HG02885 (cell line): ENCODE data around the gene C10orf53.
"Not testable (repeated sequence)": the region's sequence is repeated elsewhere in the genome, so short reads cannot be mapped to it uniquely, and the experiment has no call there.

ENCODE experiments used
- ATAC-seq: cut with Tn5 transposase; IDR thresholded peaks from one replicate; pipeline ENCODE4 v1.9.1; 2021; ENCODE audit warnings: mild to moderate bottlenecking; ENCODE audit not compliant: unreplicated experiment, poor library complexity

C10orf53 gene

DNA sequence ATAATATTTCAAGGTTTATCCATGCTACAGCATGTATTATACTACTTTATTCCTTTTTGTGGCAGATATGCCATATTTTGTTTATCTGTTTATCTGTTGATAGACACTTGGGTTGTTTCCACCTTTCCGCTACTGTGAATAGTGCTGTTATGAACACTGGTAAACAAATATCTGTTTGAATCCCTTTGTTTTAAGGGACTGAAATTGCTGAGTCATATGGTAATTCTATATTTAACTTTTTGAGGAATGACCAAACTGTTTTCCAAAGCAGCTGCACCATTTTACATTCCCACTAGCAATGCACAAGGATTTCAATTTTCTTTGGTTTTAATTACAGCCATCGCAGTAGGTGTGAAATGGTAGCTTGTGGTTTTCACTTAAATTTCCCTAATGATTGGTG, 3.4 kb downstream of the C10orf53 start:
- ATAC-seq: no peak

DNA sequence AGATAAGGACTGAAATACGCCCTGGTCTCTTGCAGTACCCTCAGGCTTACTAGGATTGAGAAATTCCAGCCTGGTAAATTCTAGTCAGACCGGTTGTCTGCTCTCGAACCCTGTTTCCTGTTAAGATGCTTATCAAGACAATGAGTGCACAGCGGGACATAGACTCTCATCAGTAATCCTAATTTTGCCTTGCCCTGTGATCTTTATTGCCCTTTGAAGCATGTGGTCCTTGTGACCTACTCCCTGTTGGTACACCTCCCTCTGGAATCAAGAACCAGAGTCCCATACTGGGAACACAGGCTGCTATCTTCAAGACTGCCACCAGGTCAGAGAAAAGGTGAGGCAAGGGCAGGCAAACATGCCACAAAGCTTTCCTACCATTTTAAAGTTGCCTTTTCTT, 7.2 kb downstream of the C10orf53 start:
- ATAC-seq: no peak

DNA sequence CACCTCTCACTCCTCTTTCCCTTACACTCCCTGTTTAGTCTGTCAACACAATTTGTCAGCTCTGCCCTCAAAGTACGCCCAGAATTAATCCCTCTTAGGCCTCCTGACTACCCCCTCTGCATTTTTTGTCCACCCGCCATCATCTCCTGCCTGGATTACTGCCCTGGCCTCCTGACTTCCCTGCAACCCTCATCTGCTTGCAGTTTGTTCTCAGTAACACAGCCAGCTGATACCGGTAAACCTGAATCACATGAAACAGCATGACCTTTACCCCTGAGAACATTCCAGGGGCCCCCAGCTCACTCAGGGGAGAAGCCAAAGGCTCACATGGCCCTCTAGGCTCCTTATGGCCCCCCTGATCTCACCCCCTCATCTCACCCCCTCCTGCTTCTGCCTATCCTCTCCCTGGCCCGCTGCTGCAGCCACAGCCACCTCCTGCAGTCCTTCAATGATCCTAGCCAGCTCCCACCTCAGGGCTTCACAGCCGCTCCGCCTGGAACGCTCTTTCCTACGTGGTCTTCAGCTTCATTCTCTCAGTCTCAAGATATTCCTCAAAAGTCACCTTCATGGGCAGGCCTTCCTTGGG, 8.9 kb downstream of the C10orf53 start:
- no peak for ATAC-seq

DNA sequence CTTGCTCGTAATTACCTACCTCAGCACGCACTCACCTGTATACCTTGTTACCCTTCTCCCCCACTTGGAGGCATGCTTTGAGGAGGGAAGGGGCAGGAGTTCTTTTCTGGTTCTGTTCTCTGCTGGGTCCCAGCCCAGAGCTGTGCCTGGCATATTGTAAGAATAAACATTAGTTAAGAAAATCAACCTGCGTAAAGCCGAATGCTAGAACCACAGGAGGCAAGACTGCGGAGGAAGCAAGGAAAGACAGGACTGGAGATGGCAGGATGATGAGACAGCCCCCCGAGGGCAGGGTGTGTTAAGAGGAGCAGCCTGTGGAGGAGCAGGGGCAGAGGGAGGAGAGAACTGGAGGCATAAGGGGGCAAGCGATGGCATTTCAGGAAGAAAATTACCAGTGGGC, 9.5 kb downstream of the C10orf53 start:
- ATAC-seq: no peak

DNA sequence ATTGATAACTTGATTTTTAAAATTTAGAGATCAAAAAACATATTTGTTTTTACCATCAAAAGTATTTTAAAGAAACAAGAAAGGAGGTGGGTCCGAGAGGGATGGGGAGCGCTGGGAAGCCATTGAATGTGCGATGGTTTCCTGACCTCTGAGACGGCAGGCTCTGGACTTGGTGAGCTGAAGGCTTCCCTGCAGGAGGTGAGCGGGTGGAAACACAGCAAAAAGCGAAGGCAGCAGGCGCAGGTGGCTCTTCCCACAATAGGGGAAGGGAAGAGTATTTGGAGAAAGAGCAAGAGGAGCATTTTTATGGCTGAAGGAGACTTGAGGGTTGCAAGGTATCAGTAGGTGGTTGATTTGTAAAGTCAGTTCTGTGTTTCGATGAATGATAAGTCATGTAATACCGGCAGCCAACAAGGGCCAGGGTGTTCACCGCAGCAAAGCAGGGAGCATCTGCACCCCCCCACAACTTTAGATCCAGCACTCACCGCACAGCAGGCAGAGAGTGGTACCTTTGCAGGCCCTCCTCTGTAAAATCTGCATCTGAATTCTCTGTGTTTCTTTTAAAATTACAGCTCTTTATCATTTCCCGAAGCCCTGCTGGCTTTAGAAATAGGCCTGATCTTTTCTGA, 10.5 kb downstream of the C10orf53 start:
- ATAC-seq: no peak

DNA sequence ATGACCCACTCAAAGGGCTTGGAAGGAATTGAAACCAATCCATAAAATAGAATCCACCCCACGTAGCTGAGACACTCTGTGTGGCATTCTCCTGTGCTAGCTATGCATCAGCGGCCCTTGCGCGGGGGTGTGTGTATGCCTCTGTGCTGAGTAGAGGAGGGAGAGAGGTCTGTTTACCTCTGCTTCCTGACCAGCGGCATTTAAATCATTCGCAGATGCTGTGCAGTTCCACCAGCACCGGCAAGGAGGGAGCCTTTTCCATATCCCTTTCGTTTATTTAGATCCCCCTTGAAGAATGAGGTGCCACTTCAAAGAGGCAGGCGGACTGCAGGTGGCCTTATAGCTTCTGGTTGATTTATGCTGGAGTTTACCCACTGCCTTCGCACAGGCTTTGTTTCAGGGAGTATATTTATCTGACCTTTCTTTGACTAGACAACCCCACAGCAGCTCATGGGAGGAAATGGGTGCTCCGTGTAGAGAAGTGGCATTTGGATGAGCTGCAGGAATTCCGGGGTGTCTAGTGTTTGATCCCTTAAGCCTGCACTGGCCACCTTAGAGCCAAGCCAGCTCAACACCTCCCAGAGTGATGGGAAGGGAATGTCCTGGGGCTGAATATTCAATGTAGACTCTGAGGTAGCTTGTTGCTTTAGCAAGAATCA, 11.4 kb downstream of the C10orf53 start:
- no peak for ATAC-seq

DNA sequence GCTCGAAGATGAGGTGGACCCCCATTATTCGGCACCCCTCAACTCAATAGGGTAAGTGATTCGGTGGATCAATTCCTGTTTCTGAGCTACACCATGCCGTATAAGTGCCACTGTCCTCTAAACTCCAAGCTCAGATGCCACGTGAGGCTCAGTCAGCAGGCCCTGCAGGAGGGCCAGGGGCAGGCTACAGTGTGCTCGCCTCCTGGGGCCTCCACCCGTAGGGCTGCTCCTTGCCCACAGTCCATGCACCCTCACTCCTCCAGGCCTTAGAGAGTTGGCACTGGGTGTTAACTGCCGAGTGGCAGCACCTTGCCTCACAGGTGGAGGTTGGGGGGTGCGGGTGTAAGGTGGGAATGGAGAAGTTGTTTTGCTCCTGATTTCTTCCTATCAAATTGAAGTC, 12.1 kb downstream of the C10orf53 start:
- no peak for ATAC-seq

DNA sequence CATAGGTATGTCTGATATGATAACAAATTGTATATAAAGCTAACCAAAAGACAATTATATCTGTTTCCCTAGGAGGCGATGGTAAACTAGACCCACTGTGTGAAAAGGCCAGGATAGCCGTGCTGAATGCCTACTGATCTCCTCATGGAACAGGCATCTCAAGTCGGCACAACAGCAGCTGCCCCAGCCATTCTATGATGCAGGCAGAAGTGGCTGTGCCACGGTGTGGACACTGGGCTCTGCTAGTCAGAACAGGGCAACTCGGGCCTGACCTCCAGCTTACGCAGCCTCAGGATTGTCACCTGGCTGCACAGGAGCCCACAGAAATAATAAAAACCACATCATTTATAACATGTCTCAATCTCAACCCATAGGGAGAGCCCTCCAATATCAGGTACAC, 15.0 kb downstream of the C10orf53 start:
- no peak for ATAC-seq

DNA sequence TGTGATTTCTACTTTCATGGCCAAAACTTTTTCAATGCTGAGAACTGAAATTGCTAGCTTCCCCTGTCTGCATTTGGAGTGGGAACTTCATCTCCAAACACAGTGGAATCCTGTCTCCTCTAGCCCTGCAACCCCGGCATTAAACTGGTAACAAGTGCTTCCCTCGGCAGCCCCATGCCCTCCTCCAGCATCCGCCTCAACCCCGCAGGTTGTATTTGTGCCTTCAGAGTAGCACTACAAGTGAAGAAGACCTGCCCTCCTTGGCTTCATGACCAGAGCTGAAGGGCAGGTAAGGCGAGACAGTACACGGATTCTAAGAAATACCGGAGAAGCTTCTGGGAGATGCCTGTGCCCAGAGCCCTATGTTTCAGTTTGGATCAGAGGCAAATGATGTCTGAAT, 16.9 kb downstream of the C10orf53 start:
- ATAC-seq: no peak

DNA sequence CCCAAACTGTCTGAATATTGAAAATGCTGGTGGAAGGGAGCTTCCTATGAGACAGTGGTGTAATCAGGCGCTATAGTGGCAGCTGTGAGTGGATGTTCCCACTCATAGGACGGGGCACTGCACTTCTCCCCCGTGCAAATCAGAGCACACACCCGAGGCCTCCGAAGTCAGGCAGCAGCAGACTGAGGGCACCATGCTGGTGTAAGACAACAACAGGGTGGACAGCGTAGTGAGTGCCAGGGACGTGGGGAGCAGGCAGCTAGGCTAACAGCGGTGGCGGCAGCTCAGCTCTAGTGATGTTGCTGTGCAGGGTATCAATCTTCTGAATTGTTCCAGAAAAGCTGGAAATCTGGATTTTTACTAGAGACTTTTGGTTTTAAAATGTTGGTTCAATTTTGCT, 19.2 kb downstream of the C10orf53 start:
- ATAC-seq: no peak

DNA sequence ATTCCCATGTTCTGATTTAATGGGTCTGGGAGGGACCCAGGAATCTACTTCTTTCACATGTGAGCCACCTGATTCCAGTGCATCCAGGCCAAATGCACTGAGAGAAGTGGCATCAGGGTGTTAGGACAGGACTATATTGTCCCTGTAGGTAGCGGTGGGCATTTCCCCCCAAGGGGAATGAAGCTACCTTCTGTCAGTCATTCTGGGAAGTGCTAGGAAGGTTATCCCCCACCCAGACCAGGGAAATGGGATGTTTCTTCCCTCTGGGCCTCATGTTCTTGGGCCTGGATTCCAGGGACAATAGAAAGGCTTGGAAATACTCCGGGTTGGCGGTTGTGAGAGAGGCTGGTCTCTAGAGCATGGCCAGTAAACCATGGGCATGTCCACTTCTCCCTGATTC, 20.8 kb downstream of the C10orf53 start:
- ATAC-seq: no peak

DNA sequence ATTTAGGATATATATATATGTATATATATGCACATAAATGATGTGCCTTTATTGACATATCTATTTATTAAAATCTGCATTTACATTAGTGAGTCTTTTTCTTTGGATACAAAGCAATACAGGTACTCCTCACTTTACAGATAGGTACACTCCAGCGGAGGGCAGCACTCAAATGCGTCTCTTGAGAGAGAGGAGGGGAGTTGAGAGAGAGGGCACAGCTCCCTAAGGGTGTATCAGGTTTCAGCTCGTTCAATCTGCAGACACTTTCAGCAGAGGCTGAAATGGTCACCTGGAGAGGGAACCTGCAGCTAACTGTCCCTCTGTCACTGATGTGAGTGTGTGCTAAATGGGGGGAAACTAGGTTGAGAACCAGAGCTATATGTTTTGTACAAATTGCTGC, 21.5 kb downstream of the C10orf53 start:
- ATAC-seq: no peak

DNA sequence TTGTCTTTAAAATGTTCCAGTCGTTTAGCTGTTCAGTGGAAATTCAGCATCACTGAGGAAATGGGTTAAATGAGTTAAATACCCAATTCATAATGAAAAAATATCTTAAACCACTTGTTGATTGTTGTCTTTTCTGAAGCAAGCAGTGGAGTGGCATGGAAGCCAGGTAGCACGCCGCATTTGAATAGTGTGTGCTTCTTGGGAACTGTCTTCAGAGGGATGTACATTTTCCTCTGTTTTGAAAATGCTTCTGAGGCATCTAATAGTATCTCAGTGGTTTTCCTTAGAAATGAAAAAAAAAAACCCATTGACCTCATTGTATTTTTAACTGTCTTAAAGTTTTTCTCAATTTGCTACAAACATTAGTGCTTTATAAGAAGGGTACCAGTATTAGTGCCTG, 28.1 kb downstream of the C10orf53 start:
- no peak for ATAC-seq

DNA sequence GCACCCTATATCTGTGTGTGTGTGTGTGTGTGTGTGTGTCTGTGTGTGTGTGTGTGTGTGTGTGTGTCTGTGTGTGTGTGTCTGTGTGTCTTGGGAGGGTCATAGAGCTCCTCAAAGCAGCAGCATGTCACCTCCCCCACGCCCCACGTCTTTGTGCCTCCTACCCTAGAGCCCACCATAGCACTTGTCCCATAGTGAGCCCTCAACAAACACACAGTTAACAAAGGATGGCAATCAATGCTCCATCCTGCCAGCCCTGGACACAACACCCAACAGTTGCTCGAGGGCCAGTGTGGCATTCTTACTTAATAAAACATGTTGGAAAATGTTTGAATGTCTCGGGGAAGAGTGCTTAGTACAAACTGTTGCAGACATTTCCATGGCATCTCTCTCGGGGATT, 30.5 kb downstream of the C10orf53 start:
- no peak for ATAC-seq

DNA sequence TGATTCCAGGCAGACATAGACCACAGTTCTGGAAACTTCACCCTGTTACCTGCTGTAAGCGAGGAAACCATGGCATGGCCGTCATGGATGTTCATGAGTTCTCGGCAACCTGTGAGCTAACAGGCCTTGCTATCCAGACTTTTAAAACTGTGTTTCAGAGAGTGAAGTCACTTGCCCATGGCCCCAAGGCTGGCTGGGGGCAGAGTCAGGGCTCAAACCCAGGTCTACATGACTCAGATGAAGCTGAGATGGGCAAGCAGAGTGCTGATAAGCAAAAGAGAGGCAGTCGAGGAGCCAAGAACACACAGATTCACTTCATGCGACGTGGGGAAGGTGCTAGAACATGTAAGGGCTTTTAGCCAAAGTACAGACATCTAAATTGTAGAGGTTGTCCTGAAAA, 31.5 kb downstream of the C10orf53 start:
- no peak for ATAC-seq

DNA sequence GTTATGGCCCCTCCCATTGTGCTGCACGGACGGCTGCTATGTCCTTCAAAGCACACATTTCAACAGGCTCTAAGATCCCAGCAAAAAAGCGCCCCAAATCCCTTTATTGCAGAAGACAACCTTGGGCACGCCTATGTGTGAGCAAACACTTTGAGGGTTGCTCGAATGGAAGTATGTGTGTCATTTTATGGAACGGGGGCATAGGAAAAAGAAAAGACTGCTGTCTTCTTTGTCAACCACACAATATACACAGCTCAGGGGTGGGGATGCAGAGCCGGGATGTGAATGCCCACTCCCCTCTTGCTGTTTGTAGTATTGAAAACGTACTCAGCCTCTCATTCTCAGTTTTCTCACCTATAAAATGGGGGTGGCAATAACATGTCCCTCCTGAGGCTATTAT, 32.0 kb downstream of the C10orf53 start:
- no peak for ATAC-seq

DNA sequence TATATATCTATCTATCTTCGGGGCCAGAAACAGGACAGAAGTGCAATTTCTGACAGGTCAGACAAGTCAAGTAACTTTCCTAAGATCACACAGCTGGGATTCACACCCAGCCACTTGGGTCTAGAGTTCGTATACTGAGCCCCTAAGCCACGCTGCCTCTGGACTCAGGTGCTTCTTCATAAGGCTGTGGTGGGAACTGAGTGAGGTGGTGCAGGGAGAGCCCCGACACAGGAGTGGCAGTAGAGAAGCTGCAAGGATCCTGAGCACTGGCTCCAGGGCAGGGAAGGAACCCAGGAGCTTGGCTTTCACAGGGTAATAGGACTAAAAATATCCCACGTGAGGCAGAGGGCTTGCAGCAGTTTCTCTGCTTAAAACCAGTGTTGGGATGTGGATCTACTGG, 33.8 kb downstream of the C10orf53 start:
- ATAC-seq: no peak

DNA sequence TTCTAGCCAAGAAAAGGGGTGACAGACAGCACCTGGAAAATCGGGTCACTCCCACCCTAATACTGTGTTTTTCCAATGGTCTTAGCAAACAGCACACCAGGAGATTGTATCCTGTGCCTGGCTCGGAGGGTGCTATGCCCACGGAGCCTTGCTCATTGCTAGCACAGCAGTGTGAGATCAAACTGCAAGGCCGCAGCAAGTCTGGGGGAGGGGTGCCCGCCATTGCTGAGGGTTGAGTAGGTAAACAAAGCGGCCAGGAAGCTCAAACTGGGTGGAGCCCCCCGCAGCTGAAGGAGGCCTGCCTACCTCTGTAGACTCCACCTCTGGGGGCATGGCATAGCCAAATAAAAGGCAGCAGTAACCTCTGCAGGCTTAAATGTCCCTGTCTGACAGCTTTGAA, 35.7 kb downstream of the C10orf53 start:
- ATAC-seq: not testable (repeated sequence)

DNA sequence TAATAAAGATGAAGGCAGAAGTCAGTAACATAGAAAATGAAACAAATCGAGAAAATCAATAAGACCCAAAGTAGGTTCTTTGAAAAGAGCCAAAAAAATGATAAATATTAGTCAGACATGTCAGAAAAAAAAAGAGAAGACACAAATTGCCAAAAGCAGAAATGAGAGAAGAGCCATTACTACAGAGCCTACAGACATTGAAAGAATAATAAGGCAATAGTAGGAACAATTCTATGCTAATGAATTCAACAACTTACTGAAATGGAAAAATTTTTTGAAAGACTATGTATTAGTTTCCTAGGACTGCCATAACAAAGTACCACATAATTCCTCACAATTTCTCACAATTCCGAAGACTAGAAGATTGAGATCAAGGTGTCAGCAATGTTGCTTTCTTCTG, 47.1 kb downstream of the C10orf53 start:
- no peak for ATAC-seq

DNA sequence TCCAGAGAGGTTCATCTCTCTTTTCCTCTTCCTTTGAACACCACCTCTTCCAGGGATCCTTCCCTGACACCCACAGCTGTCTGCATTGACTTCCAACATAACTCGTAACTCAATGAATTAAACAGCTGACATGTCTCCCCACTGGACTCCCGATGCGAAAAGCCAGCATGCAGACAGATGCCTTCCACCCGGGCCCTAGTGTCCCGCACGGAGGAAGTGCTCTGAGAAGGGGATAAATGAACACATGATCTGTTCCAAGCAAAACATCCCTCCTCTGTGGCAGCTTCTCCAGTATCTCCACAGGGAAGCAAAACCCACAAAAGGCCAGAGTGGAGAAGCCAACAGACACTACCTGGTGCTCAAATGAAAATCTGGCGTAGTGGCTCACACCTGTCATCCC, 54.4 kb downstream of the C10orf53 start:
- no peak for ATAC-seq

DNA sequence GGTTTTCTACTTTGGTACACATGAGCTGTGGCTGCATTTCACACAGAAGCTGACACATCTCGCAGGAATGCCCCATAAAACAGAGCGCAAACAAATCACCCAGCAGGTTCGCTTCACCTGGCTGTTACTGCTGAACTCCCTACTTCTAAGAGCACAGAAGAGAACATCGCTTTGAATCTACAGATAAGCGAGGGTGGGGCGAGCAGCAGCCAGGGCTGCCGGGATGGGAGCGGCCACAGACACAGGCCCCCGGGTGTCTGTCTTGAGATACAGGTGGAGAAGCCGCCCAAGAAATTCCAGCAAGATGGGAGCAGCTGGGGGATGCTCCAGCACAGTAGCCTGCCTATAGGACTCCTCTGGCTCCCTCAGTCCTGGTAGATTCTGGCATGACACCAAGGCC, 55.2 kb downstream of the C10orf53 start:
- ATAC-seq: no peak

DNA sequence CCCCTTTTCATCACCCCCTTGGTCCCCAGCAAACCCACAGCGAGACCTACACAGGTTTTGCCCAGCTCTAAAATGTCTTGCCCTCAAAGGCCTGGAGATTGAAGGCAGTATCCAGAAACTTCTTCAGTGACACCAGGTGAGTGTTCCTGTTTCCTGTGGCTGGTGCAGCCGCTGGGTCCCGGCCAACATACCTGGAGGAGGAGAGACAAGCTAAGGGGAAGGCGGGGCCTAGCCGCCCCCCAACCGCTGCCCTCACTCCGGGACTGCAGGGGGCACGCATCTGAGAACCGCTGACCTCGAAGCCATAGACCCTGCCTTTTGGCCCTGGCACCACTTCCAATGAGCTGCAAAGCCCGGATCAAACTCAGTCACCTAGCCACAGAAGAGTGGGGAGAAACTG, 55.7 kb downstream of the C10orf53 start:
- no peak for ATAC-seq
